KMS-11 (cell line): ENCODE results near the gene PKLR.

ENCODE experiments used
- H2AFZ ChIP-seq: fragments of 200-600 bp; sonication (generic); 2 replicates; pipeline ENCODE4 v1.6.1; 2016; ENCODE audit warnings: antibody characterized with exemption, mixed run types, low read depth
- H3K27ac ChIP-seq: fragments of 200-600 bp; sonication (generic); 2 replicates; pipeline ENCODE4 v1.6.1; 2016; ENCODE audit warnings: mild to moderate bottlenecking, mixed run types
- H3K27me3 ChIP-seq: fragments of 200-600 bp; sonication (generic); 2 replicates; pipeline ENCODE4 v1.6.1; 2017; ENCODE audit warnings: mild to moderate bottlenecking, low read depth, mixed run types, moderate library complexity; ENCODE audit not compliant: insufficient read depth
- H3K36me3 ChIP-seq: fragments of 200-600 bp; sonication (generic); 2 replicates; pipeline ENCODE4 v1.6.1; 2017; ENCODE audit warnings: mild to moderate bottlenecking, mixed run types; ENCODE audit not compliant: insufficient read depth
- H3K4me1 ChIP-seq: fragments of 200-600 bp; sonication (generic); 2 replicates; pipeline ENCODE4 v1.6.1; 2016; ENCODE audit warnings: mild to moderate bottlenecking, low read depth, mixed run types; ENCODE audit not compliant: poor library complexity, severe bottlenecking
- H3K4me2 ChIP-seq: fragments of 200-600 bp; sonication (generic); 2 replicates; pipeline ENCODE4 v1.7.0; 2016; ENCODE audit warnings: mild to moderate bottlenecking, mixed run types
- H3K4me3 ChIP-seq: fragments of 200-600 bp; sonication (generic); IDR thresholded peaks from 2 replicates; pipeline ENCODE4 v1.6.1; 2017; ENCODE audit warnings: low read depth, low read length, mixed read lengths; ENCODE audit not compliant: insufficient read depth
- H3K79me2 ChIP-seq: fragments of 200-600 bp; sonication (generic); 2 replicates; pipeline ENCODE4 v1.6.1; 2016; ENCODE audit warnings: low read depth, mixed run types; ENCODE audit not compliant: insufficient read depth
- H3K9ac ChIP-seq: fragments of 200-600 bp; sonication (generic); 2 replicates; pipeline ENCODE4 v1.6.1; 2016; ENCODE audit warnings: mild to moderate bottlenecking, mixed run types
- H4K20me1 ChIP-seq: fragments of 200-600 bp; sonication (generic); 2 replicates; pipeline ENCODE4 v1.6.1; 2016; ENCODE audit warnings: mild to moderate bottlenecking, mixed run types; ENCODE audit not compliant: insufficient read depth
- TF ChIP-seq, protein P1 (sequence below): fragments of 200-600 bp; sonication (generic); conservative IDR thresholded peaks from 2 replicates; pipeline ENCODE4 v1.6.1; 2017; ENCODE audit warnings: low read depth, mild to moderate bottlenecking, antibody characterized with exemption, low read length, moderate library complexity, mixed read lengths

Gene PKLR

DNA sequence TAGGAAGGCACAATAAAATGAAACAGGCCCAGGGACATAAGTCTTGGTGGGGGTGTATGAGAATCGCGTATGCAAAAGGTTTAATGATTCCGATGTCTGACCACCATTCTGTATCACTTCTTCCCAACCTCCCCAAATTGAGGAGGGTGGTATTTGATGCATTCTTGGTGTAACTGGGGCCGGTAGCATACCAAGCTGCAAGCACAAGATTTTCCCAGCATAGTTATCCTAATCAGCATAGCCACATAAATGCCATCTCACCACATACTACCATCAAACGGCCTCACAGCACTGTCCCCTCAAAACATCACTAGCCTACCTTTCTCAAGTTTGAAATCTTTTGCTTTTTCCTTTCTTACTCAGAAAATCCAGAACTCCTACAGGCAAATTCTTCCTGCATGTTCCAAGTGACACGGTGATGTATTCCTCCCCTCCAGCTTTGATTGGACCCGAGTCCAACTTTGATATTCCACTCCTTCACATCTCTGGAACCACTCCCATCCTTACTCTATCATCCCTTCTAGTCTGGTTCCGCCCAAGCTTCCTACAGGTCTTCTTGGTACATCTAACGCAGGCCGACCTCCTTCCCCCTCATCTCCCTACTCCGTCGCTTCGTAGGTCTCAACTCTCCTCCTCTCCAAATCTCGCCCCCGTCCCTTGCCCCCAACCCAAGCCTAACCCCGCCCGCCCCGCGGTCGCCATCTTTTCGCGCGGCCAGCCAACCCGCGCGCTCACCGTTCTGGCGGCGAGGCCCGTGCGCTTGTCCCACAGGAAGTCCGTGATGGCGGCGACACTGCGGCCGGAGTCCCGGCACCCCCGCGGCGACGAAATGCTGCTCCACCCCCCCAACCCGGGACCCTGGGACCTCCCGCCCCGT, 28.5 kb downstream of the PKLR start:
- TF ChIP-seq, protein P1, sequence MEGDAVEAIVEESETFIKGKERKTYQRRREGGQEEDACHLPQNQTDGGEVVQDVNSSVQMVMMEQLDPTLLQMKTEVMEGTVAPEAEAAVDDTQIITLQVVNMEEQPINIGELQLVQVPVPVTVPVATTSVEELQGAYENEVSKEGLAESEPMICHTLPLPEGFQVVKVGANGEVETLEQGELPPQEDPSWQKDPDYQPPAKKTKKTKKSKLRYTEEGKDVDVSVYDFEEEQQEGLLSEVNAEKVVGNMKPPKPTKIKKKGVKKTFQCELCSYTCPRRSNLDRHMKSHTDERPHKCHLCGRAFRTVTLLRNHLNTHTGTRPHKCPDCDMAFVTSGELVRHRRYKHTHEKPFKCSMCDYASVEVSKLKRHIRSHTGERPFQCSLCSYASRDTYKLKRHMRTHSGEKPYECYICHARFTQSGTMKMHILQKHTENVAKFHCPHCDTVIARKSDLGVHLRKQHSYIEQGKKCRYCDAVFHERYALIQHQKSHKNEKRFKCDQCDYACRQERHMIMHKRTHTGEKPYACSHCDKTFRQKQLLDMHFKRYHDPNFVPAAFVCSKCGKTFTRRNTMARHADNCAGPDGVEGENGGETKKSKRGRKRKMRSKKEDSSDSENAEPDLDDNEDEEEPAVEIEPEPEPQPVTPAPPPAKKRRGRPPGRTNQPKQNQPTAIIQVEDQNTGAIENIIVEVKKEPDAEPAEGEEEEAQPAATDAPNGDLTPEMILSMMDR, result no peak
- H2AFZ ChIP-seq, result peak overlapping the region; percentile 57

DNA sequence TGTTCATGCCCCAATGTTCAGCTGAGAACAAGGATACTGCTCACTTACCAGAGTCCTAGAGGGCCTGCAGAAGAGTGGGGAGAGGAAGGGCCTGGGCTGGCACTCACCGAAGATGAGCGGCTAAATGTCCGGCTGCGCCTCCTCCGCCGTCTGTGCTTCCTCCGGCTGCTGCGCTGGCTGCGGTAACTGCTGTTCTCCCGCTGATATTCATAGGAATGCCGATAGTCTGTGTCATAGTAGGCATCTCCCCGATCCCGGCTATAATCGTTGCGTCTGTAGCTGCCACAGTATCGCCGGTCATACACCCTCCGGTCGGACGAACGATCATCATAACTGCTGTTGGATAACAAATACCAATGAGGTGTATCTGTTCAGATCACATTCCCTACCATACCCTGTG, 31.9 kb downstream of the PKLR start:
- Histone ChIP-seq H3K4me3 (no peak overlapping the region), H3K36me3 (peaks cover 52% of the 10 kb centered on the region; the same call in 1 of the 2 replicates), H3K79me2 (peaks cover 32% of the 10 kb centered on the region), H3K9ac (no peak overlapping the region), H3K27ac (no peak overlapping the region), H3K27me3 (no peaks in the 10 kb centered on the region), H3K4me1 (peaks cover 17% of the 10 kb centered on the region), H2AFZ (no peak overlapping the region), H4K20me1 (no peaks in the 10 kb centered on the region), H3K4me2 (no peak overlapping the region)
- TF ChIP-seq, protein P1, result no peak

More for the DNA sequence above, 28.5 kb downstream of the PKLR start:
- no peaks in the 10 kb centered on the region for H4K20me1 ChIP-seq
- H3K36me3 ChIP-seq, result peaks cover 28% of the 10 kb centered on the region; the same call in 1 of the 2 replicates
- peaks cover 32% of the 10 kb centered on the region for H3K79me2 ChIP-seq
- no peaks in the 10 kb centered on the region for H3K27me3 ChIP-seq
- H3K27ac ChIP-seq, result peak overlapping the region; percentile 26
- peak overlapping the region; percentile 60 for H3K9ac ChIP-seq
- peak overlapping the region; percentile 98 for H3K4me3 ChIP-seq
- peaks cover 27% of the 10 kb centered on the region for H3K4me1 ChIP-seq
- H3K4me2 ChIP-seq, result peak overlapping the region; percentile 74

DNA sequence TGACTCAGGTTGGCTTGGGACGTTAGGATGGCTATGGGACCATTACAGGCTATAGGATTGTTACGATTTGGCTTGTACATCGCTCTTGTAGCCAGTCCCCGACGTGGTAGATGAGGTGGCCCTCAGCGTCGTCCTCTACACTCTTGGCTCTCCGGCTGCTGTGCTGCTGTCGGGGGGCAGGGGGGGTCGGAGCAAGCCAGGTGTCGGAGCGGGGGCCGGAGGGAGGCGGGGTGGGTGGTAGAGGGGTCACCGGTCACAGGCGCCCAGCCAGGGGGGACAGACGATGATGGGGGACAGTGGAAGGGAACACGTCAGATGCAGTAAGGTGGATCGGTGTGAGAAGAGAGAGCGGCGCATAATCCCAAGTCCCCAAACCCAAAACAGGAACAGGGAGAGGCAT, 32.6 kb downstream of the PKLR start:
- H3K4me1 ChIP-seq, result peaks cover 14% of the 10 kb centered on the region
- TF ChIP-seq, protein P1, result no peak
- H3K79me2 ChIP-seq, result peaks cover 32% of the 10 kb centered on the region
- H2AFZ ChIP-seq, result no peak overlapping the region
- H3K4me3 ChIP-seq, result no peak overlapping the region
- no peak overlapping the region for H3K27ac ChIP-seq
- no peak overlapping the region for H3K4me2 ChIP-seq
- H3K27me3 ChIP-seq, result no peaks in the 10 kb centered on the region
- peaks cover 53% of the 10 kb centered on the region; the same call in 1 of the 2 replicates for H3K36me3 ChIP-seq
- H4K20me1 ChIP-seq, result no peaks in the 10 kb centered on the region
- no peak overlapping the region for H3K9ac ChIP-seq

DNA sequence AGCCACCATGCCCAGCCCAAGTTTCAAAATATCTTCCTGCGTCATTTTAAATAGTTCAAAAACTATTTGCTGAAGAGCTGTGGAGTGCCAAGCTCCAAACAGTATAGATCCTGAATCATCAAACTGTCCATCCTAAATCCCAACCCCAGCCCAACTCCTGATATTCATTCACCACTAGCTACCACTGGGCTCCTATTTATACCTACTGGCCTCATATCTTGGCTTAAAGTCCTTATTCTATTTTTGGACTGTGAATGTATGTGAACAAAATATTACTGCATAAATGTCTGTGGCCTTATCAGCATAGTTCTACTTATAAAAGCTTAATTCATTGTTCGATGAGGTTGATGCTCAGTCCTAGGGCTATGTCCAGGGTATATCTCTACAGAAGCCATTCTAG, 33.9 kb downstream of the PKLR start:
- no peak overlapping the region for H3K9ac ChIP-seq
- H3K4me2 ChIP-seq, result no peak overlapping the region
- no peak overlapping the region for H3K4me3 ChIP-seq
- H2AFZ ChIP-seq, result no peak overlapping the region
- peaks cover 53% of the 10 kb centered on the region; the same call in 1 of the 2 replicates for H3K36me3 ChIP-seq
- H3K27ac ChIP-seq, result no peak overlapping the region
- H3K27me3 ChIP-seq, result no peaks in the 10 kb centered on the region
- TF ChIP-seq, protein P1, result no peak
- peaks cover 15% of the 10 kb centered on the region for H3K4me1 ChIP-seq
- no peaks in the 10 kb centered on the region for H4K20me1 ChIP-seq
- H3K79me2 ChIP-seq, result peaks cover 26% of the 10 kb centered on the region
